NT2/D1 (cell line): ENCODE results near the gene WDR62.

Experiments used
- DNase-seq: peaks from one replicate; pipeline ENCODE4 v3.0.0-alpha.2; 2011; ENCODE audit warnings: low read depth, low spot score
- H3K27me3 ChIP-seq: 2 replicates; pipeline ENCODE4 v1.6.0; 2011; ENCODE audit warnings: mild to moderate bottlenecking; ENCODE audit not compliant: insufficient read length, insufficient read depth
- H3K36me3 ChIP-seq: 2 replicates; pipeline ENCODE4 v1.6.1; 2011; ENCODE audit warnings: mild to moderate bottlenecking, low read length, mixed read lengths; ENCODE audit not compliant: insufficient read depth, insufficient read length
- H3K4me1 ChIP-seq: 2 replicates; pipeline ENCODE4 v1.5.1; 2011; ENCODE audit not compliant: insufficient read depth, insufficient read length
- H3K4me3 ChIP-seq: 2 replicates; pipeline ENCODE4 v1.5.1; 2011; ENCODE audit warnings: low read depth; ENCODE audit not compliant: insufficient read length
- H3K9ac ChIP-seq: 2 replicates; pipeline ENCODE4 v1.6.0; 2011; ENCODE audit warnings: low read depth; ENCODE audit not compliant: insufficient read length
- H3K9me3 ChIP-seq: 2 replicates; pipeline ENCODE4 v1.5.1; 2011; ENCODE audit warnings: mild to moderate bottlenecking, low read length; ENCODE audit not compliant: insufficient read depth
- SUZ12 ChIP-seq: IDR thresholded peaks from 2 replicates; pipeline ENCODE4 v1.6.1; 2011; ENCODE audit not compliant: insufficient read length, insufficient read depth; ENCODE audit errors: extremely low read depth
- YY1 ChIP-seq: IDR thresholded peaks from 2 replicates; pipeline ENCODE4 v1.6.1; 2011; ENCODE audit not compliant: insufficient read length, insufficient read depth
- ZNF274 ChIP-seq: IDR thresholded peaks from 2 replicates; pipeline ENCODE4 v1.6.1; 2011; ENCODE audit warnings: mild to moderate bottlenecking, low read depth, low read length

WDR62 gene

GRCh38 chr19:36136964-36137686, 82.4 kb downstream of the WDR62 start:
- peaks cover 9% of the 10 kb centered on the region for H3K36me3 ChIP-seq
- H3K4me1 ChIP-seq: peaks cover 4% of the 10 kb centered on the region
- DNase-seq: no peak
- no peak overlapping the region for H3K9ac ChIP-seq
- no peaks in the 10 kb centered on the region for H3K9me3 ChIP-seq
- H3K4me3 ChIP-seq: no peak overlapping the region
- no peak for TF ChIP-seq SUZ12
- no peak for TF ChIP-seq YY1
- no peak for TF ChIP-seq ZNF274
- no peaks in the 10 kb centered on the region for H3K27me3 ChIP-seq

- H3K27me3 ChIP-seq: no peaks in the 10 kb centered on the region
- no peak for DNase-seq
- peak overlapping the region; percentile 77 for H3K4me3 ChIP-seq
- peak overlapping the region; percentile 76 for H3K9ac ChIP-seq
- H3K4me1 ChIP-seq: peaks cover 4% of the 10 kb centered on the region
- H3K36me3 ChIP-seq: peaks cover 21% of the 10 kb centered on the region
- H3K9me3 ChIP-seq: no peaks in the 10 kb centered on the region
- TF ChIP-seq ZNF274 (no peak), SUZ12 (no peak), YY1 (no peak)
These were observed 84.4 kb downstream of the WDR62 start for GRCh38 chr19:36139120-36139472.

- H3K9ac ChIP-seq: peak within 1 kb of the TSS; percentile 96
- H3K27me3 ChIP-seq: no peaks in the 10 kb centered on the region
- peaks cover 27% of the 10 kb centered on the region for H3K36me3 ChIP-seq
- H3K4me3 ChIP-seq: peak within 1 kb of the TSS; percentile 77
- DNase-seq: peak; percentile 92
- no peak for TF ChIP-seq ZNF274
- no peak for TF ChIP-seq YY1
- no peak for TF ChIP-seq SUZ12
- no peaks in the 10 kb centered on the region for H3K9me3 ChIP-seq
- peaks cover 4% of the 10 kb centered on the region for H3K4me1 ChIP-seq
These were observed 85.0 kb downstream of the WDR62 start, which contains the start of gene CAPNS1 for GRCh38 chr19:36139473-36140303. Gene CAPNS1, plus strand, starts transcription at chr19:36140066. Its CDS starts 946 bp downstream, at chr19:36141012.

- H3K4me1 ChIP-seq: peaks cover 4% of the 10 kb centered on the region
- H3K4me3 ChIP-seq: peak overlapping the region; percentile 77
- TF ChIP-seq SUZ12 (no peak), ZNF274 (no peak), YY1 (no peak)
- DNase-seq: no peak
- H3K27me3 ChIP-seq: no peaks in the 10 kb centered on the region
- H3K9ac ChIP-seq: peak overlapping the region; percentile 96
- H3K36me3 ChIP-seq: peaks cover 34% of the 10 kb centered on the region
- no peaks in the 10 kb centered on the region for H3K9me3 ChIP-seq
These were observed 85.8 kb downstream of the WDR62 start for GRCh38 chr19:36140304-36141038.

- Histone ChIP-seq H3K9me3 (no peaks in the 10 kb centered on the region), H3K9ac (peak overlapping the region; percentile 26), H3K4me1 (peaks cover 4% of the 10 kb centered on the region), H3K36me3 (peaks cover 42% of the 10 kb centered on the region), H3K27me3 (no peaks in the 10 kb centered on the region), H3K4me3 (peak overlapping the region; percentile 77)
- no peak for TF ChIP-seq YY1
- no peak for TF ChIP-seq SUZ12
- TF ChIP-seq ZNF274: no peak
- DNase-seq: peak; percentile 64
These were observed 86.6 kb downstream of the WDR62 start for GRCh38 chr19:36141039-36141927.

GRCh38 chr19:36142046-36142445, 87.3 kb downstream of the WDR62 start:
- Histone ChIP-seq H3K36me3 (peaks cover 50% of the 10 kb centered on the region), H3K9me3 (no peaks in the 10 kb centered on the region), H3K27me3 (no peaks in the 10 kb centered on the region), H3K9ac (no peak overlapping the region), H3K4me3 (no peak overlapping the region), H3K4me1 (peaks cover under 1% of the 10 kb centered on the region)
- DNase-seq: no peak
- TF ChIP-seq SUZ12 (no peak), ZNF274 (no peak), YY1 (no peak)
